Measurements from ENCODE around the gene TK1. TPM values are rescaled to one million over a fixed set of nuclear protein-coding genes. Genes with fewer than 3 reads are reported as not detected.

The TK1 gene, protein sequence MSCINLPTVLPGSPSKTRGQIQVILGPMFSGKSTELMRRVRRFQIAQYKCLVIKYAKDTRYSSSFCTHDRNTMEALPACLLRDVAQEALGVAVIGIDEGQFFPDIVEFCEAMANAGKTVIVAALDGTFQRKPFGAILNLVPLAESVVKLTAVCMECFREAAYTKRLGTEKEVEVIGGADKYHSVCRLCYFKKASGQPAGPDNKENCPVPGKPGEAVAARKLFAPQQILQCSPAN
- total RNA-seq (2021) (72.5 to 84.1 TPM (median 82.6 TPM) in 3 replicates), Bru-seq, nascent RNA (percentile 82 among the genes with signal in this experiment)
- long read RNA-seq, experiment 1, transcript TK1-203 (6 exons, 1,681 nt), result minor isoform, 23 of 426 reads
- long read RNA-seq, experiment 1, transcript TK1-201 (7 exons, 1,628 nt), result major isoform, 379 of 426 reads
- long read RNA-seq, experiment 1, partial matches to known transcripts, result 15 of 426 reads
- long read RNA-seq, experiment 1, other reads (novel, unspliced or antisense), result 7 of 426 reads
- long read RNA-seq, experiment 2, transcript TK1-201 (7 exons, 1,628 nt), result major isoform, 90 of 127 reads
- long read RNA-seq, experiment 2, partial matches to known transcripts, result 9 of 127 reads
- long read RNA-seq, experiment 2, other reads (novel, unspliced or antisense), result 26 of 127 reads
- long read RNA-seq, experiment 3, transcript TK1-203 (6 exons, 1,681 nt), result minor isoform, 24 of 529 reads
- long read RNA-seq, experiment 3, transcript TK1-205 (7 exons, 642 nt), result minor isoform, 5 of 529 reads
- long read RNA-seq, experiment 3, transcript TK1-201 (7 exons, 1,628 nt), result major isoform, 474 of 529 reads
- long read RNA-seq, experiment 3, partial matches to known transcripts, result 3 of 529 reads
- long read RNA-seq, experiment 3, other reads (novel, unspliced or antisense), result 17 of 529 reads

DNA sequence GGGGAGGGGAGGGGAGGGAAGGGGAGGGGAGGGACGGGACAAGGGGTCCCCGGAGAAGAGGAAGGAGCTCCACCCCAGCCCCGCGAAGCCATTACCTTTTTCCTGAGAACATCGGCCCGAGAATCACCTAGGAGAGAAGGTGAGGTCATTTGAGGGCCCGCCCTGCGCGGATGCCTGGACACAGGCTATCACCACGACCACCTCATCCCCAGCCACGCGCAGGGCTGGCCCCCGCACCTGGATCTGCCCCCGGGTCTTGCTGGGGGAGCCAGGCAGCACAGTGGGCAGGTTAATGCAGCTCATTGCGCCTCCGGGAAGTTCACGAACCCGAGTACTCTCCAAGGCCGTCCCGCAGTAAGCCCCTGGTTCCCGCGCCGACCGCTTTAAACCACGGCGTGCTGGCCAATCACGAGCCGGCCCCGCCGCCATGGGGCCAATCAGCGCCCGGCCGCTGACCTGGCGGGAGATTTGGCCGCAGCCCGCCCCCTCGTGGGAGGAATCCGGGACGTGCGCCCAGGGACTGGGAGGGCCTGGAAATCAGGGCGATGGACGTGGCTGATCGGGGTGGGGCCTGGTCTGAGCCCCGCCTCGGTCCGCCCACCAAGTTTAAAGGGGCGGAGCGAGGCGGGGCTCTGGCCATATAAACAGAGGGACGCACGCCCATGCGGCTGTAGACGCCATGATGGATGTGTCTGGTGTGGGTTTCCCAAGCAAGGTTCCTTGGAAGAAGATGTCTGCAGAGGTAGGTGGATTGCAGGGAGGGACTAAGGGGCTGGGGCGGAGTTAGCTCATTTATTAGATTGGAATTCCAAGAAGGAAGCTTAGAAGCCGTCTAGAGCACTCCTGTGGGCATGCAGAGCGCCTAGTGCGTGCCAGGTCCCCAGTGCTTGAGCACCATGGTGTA is at the start of gene TK1, which contains the start of gene AFMID:
Gene TK1 (minus strand): TSS at position 361 of the 904 bp plus-strand sequence. CDS start 58 bp downstream, at position 303.
Gene AFMID (plus strand): TSS at position 671 of the 904 bp plus-strand sequence. CDS start 9 bp downstream, at position 680.
- DNase-seq (ENCODE audit: low spot score) (peak; percentile 100), ATAC-seq (peak; percentile 96)
- ChIA-PET CTCF (interaction anchor here (0.6 to 4.9 kb wide), 32 partner anchors 11 to 397 kb away, joined by 3 to 85 read pairs (median 5); partner anchors contain the start of gene BIRC5), POLR2A (interaction anchor here (0.5 to 1.9 kb wide), 16 partner anchors 9 to 127 kb away, joined by 3 to 13 read pairs (median 4); no protein-coding TSS in a partner anchor)
- Mint-ChIP-seq H3K27ac (peak within 1 kb of the TSS; percentile 83), H3K9me3 (0 out of 2 replicates have a peak, but pooled peaks cover 3% of the 10 kb centered on the region), H3K4me3 (peak within 1 kb of the TSS; percentile 82), H3K36me3 (peaks cover 41% of the 10 kb centered on the region), H3K27me3 (ENCODE audit: low read depth) (no peaks in the 10 kb centered on the region), H3K4me1 (peaks cover 28% of the 10 kb centered on the region)
- TF ChIP-seq ARID4B (CRISPR knock-in tag; IDR thresholded peaks at IDR 0.05; ENCODE audit: borderline replicate concordance) (peak; percentile 77; the same call in 1 of the 2 replicates), MYBL2 (CRISPR knock-in tag; IDR thresholded peaks at IDR 0.05) (peak; percentile 98), EMX1 (CRISPR knock-in tag; IDR thresholded peaks at IDR 0.05) (0 out of 2 replicates have a peak, but pooled peaks have one; percentile 13), ZNF425 (CRISPR knock-in tag; conservative IDR thresholded peaks at IDR 0.05) (no peak), ZNF416 (CRISPR knock-in tag; IDR thresholded peaks at IDR 0.05) (peak; percentile 47; the same call in 1 of the 2 replicates), NFATC4 (CRISPR knock-in tag; IDR thresholded peaks at IDR 0.05) (peak; percentile 32; the same call in 1 of the 2 replicates), ZBTB21 (CRISPR knock-in tag; IDR thresholded peaks at IDR 0.05; ENCODE audit: borderline replicate concordance) (peak; percentile 47), KAT7 (CRISPR knock-in tag; IDR thresholded peaks at IDR 0.05; ENCODE audit: borderline replicate concordance) (no peak), USF2 (CRISPR knock-in tag; IDR thresholded peaks at IDR 0.05) (peak; percentile 74), CREM (CRISPR knock-in tag; IDR thresholded peaks at IDR 0.05) (peak; percentile 74), NFYB (CRISPR knock-in tag; conservative IDR thresholded peaks at IDR 0.05; ENCODE audit: low read depth) (peak; percentile 93), ZNF232 (CRISPR knock-in tag; IDR thresholded peaks at IDR 0.05) (peak; percentile 91), CDX4 (CRISPR knock-in tag; IDR thresholded peaks at IDR 0.05; ENCODE audit: borderline replicate concordance) (no peak)
- TF ChIP-seq, protein P1, sequence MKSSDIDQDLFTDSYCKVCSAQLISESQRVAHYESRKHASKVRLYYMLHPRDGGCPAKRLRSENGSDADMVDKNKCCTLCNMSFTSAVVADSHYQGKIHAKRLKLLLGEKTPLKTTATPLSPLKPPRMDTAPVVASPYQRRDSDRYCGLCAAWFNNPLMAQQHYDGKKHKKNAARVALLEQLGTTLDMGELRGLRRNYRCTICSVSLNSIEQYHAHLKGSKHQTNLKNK (CRISPR knock-in tag; IDR thresholded peaks at IDR 0.05), result 0 out of 2 replicates have a peak, but pooled peaks have one; percentile 47
- TF ChIP-seq, protein P2, sequence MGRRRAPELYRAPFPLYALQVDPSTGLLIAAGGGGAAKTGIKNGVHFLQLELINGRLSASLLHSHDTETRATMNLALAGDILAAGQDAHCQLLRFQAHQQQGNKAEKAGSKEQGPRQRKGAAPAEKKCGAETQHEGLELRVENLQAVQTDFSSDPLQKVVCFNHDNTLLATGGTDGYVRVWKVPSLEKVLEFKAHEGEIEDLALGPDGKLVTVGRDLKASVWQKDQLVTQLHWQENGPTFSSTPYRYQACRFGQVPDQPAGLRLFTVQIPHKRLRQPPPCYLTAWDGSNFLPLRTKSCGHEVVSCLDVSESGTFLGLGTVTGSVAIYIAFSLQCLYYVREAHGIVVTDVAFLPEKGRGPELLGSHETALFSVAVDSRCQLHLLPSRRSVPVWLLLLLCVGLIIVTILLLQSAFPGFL (CRISPR knock-in tag; IDR thresholded peaks at IDR 0.05; ENCODE audit: borderline replicate concordance), result peak; percentile 98; the same call in 1 of the 2 replicates
- TF ChIP-seq, protein P3, sequence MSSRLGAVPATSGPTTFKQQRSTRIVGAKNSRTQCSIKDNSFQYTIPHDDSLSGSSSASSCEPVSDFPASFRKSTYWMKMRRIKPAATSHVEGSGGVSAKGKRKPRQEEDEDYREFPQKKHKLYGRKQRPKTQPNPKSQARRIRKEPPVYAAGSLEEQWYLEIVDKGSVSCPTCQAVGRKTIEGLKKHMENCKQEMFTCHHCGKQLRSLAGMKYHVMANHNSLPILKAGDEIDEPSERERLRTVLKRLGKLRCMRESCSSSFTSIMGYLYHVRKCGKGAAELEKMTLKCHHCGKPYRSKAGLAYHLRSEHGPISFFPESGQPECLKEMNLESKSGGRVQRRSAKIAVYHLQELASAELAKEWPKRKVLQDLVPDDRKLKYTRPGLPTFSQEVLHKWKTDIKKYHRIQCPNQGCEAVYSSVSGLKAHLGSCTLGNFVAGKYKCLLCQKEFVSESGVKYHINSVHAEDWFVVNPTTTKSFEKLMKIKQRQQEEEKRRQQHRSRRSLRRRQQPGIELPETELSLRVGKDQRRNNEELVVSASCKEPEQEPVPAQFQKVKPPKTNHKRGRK (CRISPR knock-in tag; IDR thresholded peaks at IDR 0.05; ENCODE audit: borderline replicate concordance), result no peak
- TF ChIP-seq, protein P4, sequence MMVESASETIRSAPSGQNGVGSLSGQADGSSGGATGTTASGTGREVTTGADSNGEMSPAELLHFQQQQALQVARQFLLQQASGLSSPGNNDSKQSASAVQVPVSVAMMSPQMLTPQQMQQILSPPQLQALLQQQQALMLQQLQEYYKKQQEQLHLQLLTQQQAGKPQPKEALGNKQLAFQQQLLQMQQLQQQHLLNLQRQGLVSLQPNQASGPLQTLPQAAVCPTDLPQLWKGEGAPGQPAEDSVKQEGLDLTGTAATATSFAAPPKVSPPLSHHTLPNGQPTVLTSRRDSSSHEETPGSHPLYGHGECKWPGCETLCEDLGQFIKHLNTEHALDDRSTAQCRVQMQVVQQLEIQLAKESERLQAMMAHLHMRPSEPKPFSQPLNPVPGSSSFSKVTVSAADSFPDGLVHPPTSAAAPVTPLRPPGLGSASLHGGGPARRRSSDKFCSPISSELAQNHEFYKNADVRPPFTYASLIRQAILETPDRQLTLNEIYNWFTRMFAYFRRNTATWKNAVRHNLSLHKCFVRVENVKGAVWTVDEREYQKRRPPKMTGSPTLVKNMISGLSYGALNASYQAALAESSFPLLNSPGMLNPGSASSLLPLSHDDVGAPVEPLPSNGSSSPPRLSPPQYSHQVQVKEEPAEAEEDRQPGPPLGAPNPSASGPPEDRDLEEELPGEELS (CRISPR knock-in tag; IDR thresholded peaks at IDR 0.05), result peak; percentile 90

Data from WTC11 (cell line).